ENCODE data around the gene CD44. TPM values are rescaled to one million over a fixed set of nuclear protein-coding genes. Genes with fewer than 3 reads are reported as not detected.

The CD44 gene
- total RNA-seq, 6 experiments from 2014 or later = 12.2 to 64.1 (median 22.9) TPM

GRCh38 chr11:35178873-35179272 is 39.9 kb downstream of the CD44 start:
- Histone ChIP-seq H3K36me3 (no peaks in the 10 kb centered on the region), H3K27me3 (no peaks in the 10 kb centered on the region), H3K9me3 (no peaks in the 10 kb centered on the region), H3K4me3 (no peak overlapping the region), H3K4me1 (peaks cover 0 to 20% (median 2%) of the 10 kb centered on the region in 4 donors), H3K27ac (no peak overlapping the region)
- DNase-seq (no peak), ATAC-seq (no peak)
- intact Hi-C loops (cut with DNase I) = no loop called here
- WGBS (ENCODE audit: insufficient coverage, low coverage, low lambda C conversion rate, missing lambda C conversion rate) = 80% methylated on average over 2 of the region's 2 CpGs
- no peak for TF ChIP-seq CTCF (IDR thresholded peaks at IDR 0.05)
- no peak for TF ChIP-seq POLR2A (IDR thresholded peaks at IDR 0.05)

DNA sequence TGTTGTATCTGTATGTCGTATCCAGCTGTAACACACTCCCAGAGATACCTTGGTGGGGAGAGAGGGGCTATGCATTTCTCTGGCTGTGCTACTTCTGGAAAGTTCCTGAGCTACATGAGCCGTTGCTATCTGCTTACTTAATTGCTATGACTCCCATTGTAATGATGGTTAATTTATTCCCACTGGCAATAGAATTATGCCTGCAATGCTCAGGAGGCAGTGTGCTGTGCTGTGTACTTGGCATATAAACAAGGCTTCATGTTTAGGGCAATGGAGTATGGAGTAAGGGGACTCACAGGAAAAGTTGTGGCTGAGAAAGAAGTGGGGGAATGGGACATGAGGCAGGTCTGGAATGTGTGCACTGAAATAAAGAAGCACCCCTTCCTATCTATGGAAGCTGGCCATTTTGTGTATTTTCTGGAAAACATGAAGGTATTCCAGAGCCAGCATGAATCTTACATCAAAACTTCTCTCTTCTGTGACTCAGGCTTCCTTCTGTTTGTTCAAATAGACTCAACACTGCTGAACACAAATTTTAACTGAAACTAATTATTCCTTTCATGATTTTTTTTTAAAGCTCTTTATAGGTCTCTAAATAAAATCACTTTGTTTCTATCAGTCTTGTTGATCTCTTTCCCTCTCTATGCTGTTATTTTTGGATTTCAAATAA is 40.6 kb downstream of the CD44 start:
- no peak overlapping the region for H3K4me3 ChIP-seq
- no peak overlapping the region for H3K27ac ChIP-seq
- H3K27me3 ChIP-seq = no peaks in the 10 kb centered on the region
- TF ChIP-seq POLR2A (IDR thresholded peaks at IDR 0.05) (no peak), CTCF (IDR thresholded peaks at IDR 0.05) (no peak)
- WGBS (ENCODE audit: insufficient coverage, low coverage, low lambda C conversion rate, missing lambda C conversion rate) = 74% methylated on average over 2 of the region's 2 CpGs
- peaks cover 0 to 13% (median 0%) of the 10 kb centered on the region in 4 donors for H3K4me1 ChIP-seq
- no peak for DNase-seq
- intact Hi-C loops (cut with DNase I) = no loop called here
- H3K9me3 ChIP-seq = no peaks in the 10 kb centered on the region
- H3K36me3 ChIP-seq = no peaks in the 10 kb centered on the region
- no peak for ATAC-seq

DNA sequence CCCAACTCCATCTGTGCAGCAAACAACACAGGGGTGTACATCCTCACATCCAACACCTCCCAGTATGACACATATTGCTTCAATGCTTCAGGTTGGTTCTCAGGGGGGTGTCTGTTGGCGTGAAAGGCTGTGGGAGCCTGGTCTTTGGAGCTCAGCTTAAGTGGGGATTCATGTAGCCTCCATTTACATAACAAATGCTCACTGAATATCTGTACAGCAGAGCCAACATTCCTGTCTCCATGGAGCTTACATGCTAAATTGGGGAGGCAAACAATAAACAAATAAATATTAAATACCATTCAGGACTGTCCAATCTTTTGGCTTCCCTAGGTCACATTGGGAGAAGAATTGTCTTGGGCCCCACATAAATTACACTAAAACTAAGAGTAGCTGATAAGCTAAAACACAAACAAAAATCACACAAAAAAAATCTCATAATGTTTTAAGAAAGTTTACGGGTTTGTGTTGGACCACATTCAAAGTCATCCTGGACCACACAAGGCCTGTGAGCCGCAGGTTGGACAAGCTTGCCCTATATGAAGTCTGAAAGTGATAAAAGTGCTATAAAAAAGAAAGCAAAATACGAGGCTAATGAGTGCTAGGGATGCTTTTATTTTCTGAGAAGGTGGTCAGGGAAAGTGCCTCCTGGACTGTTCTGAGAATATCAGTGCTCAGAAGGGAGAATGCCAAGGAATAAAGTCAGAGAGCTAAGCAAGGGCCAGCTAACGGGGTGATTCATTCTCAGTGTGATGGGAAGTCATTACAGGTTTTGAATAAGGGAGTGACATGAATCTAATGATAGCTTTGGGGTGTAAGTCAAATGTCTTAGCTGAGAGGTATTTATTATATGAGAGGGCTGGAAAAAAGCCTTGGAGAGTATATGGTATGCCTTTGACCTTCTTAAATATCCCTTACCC is 41.6 kb downstream of the CD44 start:
- no peak for ATAC-seq
- Histone ChIP-seq H3K27me3 (no peaks in the 10 kb centered on the region), H3K4me3 (no peak overlapping the region), H3K4me1 (peaks cover 0 to 10% (median 0%) of the 10 kb centered on the region in 4 donors), H3K36me3 (no peaks in the 10 kb centered on the region), H3K9me3 (no peaks in the 10 kb centered on the region), H3K27ac (no peak overlapping the region)
- intact Hi-C loops (cut with DNase I) = no loop called here
- DNase-seq = no peak
- no peak for TF ChIP-seq POLR2A (IDR thresholded peaks at IDR 0.05)
- no peak for TF ChIP-seq CTCF (IDR thresholded peaks at IDR 0.05)
- 88% methylated on average over 5 of the region's 5 CpGs for WGBS (ENCODE audit: insufficient coverage, low coverage, low lambda C conversion rate, missing lambda C conversion rate)

GRCh38 chr11:35182317-35182939 is 43.5 kb downstream of the CD44 start:
- no peaks in the 10 kb centered on the region for H3K36me3 ChIP-seq
- intact Hi-C loops (cut with DNase I) = no loop called here
- TF ChIP-seq POLR2A (IDR thresholded peaks at IDR 0.05) = no peak
- TF ChIP-seq CTCF (IDR thresholded peaks at IDR 0.05) = no peak
- H3K4me1 ChIP-seq = peaks cover 0 to 10% (median 0%) of the 10 kb centered on the region in 4 donors
- no peak overlapping the region for H3K4me3 ChIP-seq
- H3K27me3 ChIP-seq = no peaks in the 10 kb centered on the region
- ATAC-seq (peak in 1 of 4 donors; percentile 26), DNase-seq (no peak)
- H3K9me3 ChIP-seq = no peaks in the 10 kb centered on the region
- no peak overlapping the region for H3K27ac ChIP-seq
- WGBS (ENCODE audit: insufficient coverage, low coverage, low lambda C conversion rate, missing lambda C conversion rate) = 74% methylated on average over 6 of the region's 6 CpGs

All from right lobe of liver (tissue), 6 donors.